HUES48 (cell line): ENCODE results near the gene CNTFR.

Experiments
- H3K27ac ChIP-seq: one replicate; pipeline ENCODE4 v1.7.0; 2013; ENCODE audit warnings: low read depth, low read length, inconsistent platforms
- H3K27me3 ChIP-seq: 2 replicates; pipeline ENCODE4 v1.6.1; 2013; ENCODE audit warnings: mild to moderate bottlenecking, low read length; ENCODE audit not compliant: control insufficient read depth, insufficient read depth
- H3K36me3 ChIP-seq: 2 replicates; pipeline ENCODE4 v1.6.1; 2013; ENCODE audit warnings: low read length; ENCODE audit not compliant: control insufficient read depth, insufficient read depth
- H3K4me1 ChIP-seq: 2 replicates; pipeline ENCODE4 v1.6.1; 2013; ENCODE audit warnings: mild to moderate bottlenecking, low read length; ENCODE audit not compliant: control insufficient read depth, insufficient read depth
- H3K4me3 ChIP-seq: 2 replicates; pipeline ENCODE4 v1.5.1; 2013; ENCODE audit warnings: mild to moderate bottlenecking, low read depth, low read length
- H3K9ac ChIP-seq: 2 replicates; pipeline ENCODE4 v1.6.1; 2013; ENCODE audit warnings: mild to moderate bottlenecking, low read depth, low read length, moderate library complexity
- H3K9me3 ChIP-seq: 2 replicates; pipeline ENCODE4 v1.6.1; 2013; ENCODE audit warnings: low read length; ENCODE audit not compliant: control insufficient read depth, insufficient read depth

The CNTFR gene

GRCh38 chr9:34526026-34526425 lies 63.5 kb downstream of the CNTFR start:
- H3K27me3 ChIP-seq, result peaks cover 31% of the 10 kb centered on the region
- H3K36me3 ChIP-seq, result no peaks in the 10 kb centered on the region
- H3K4me3 ChIP-seq, result no peak overlapping the region
- no peak overlapping the region for H3K9ac ChIP-seq
- H3K27ac ChIP-seq, result no peak overlapping the region
- H3K9me3 ChIP-seq, result no peaks in the 10 kb centered on the region
- peaks cover 6% of the 10 kb centered on the region for H3K4me1 ChIP-seq

GRCh38 chr9:34524349-34524748 lies 65.2 kb downstream of the CNTFR start:
- Histone ChIP-seq H3K4me3 (no peak overlapping the region), H3K36me3 (no peaks in the 10 kb centered on the region), H3K4me1 (peaks cover 6% of the 10 kb centered on the region), H3K27ac (no peak overlapping the region), H3K9me3 (no peaks in the 10 kb centered on the region), H3K9ac (no peak overlapping the region), H3K27me3 (peaks cover 31% of the 10 kb centered on the region)

GRCh38 chr9:34522971-34523797 lies 66.3 kb downstream of the CNTFR start, which contains the start of gene ENHO:
ENHO (minus strand) TSS chr9:34522990; CDS start chr9:34521695, 1,295 bp downstream.
- Histone ChIP-seq H3K27ac (no peak within 1 kb of the TSS), H3K36me3 (no peaks in the 10 kb centered on the region), H3K4me1 (peaks cover 6% of the 10 kb centered on the region), H3K4me3 (peak within 1 kb of the TSS; percentile 70), H3K9me3 (no peaks in the 10 kb centered on the region), H3K9ac (0 out of 2 replicates have a peak within 1 kb of the TSS, but pooled peaks have one; percentile 0), H3K27me3 (peaks cover 31% of the 10 kb centered on the region)

GRCh38 chr9:34522091-34522887 lies 67.2 kb downstream of the CNTFR start:
- peak overlapping the region; percentile 70 for H3K4me3 ChIP-seq
- H3K36me3 ChIP-seq, result no peaks in the 10 kb centered on the region
- H3K9ac ChIP-seq, result no peak overlapping the region
- H3K27me3 ChIP-seq, result peaks cover 31% of the 10 kb centered on the region
- peaks cover 6% of the 10 kb centered on the region for H3K4me1 ChIP-seq
- no peaks in the 10 kb centered on the region for H3K9me3 ChIP-seq
- H3K27ac ChIP-seq, result no peak overlapping the region

GRCh38 chr9:34521406-34522045 lies 68.0 kb downstream of the CNTFR start:
- Histone ChIP-seq H3K9ac (no peak overlapping the region), H3K36me3 (no peaks in the 10 kb centered on the region), H3K4me3 (no peak overlapping the region; the same call in 1 of the 2 replicates), H3K9me3 (no peaks in the 10 kb centered on the region), H3K4me1 (peaks cover 6% of the 10 kb centered on the region), H3K27ac (no peak overlapping the region), H3K27me3 (peaks cover 31% of the 10 kb centered on the region)

GRCh38 chr9:34520505-34521385 lies 68.8 kb downstream of the CNTFR start:
- Histone ChIP-seq H3K27ac (no peak overlapping the region), H3K4me1 (peaks cover 6% of the 10 kb centered on the region), H3K4me3 (no peak overlapping the region), H3K9ac (no peak overlapping the region), H3K27me3 (peaks cover 27% of the 10 kb centered on the region), H3K9me3 (no peaks in the 10 kb centered on the region), H3K36me3 (no peaks in the 10 kb centered on the region)

- Histone ChIP-seq H3K9me3 (no peaks in the 10 kb centered on the region), H3K4me1 (peaks cover 6% of the 10 kb centered on the region), H3K27me3 (peaks cover 27% of the 10 kb centered on the region), H3K4me3 (no peak overlapping the region), H3K9ac (no peak overlapping the region), H3K27ac (no peak overlapping the region), H3K36me3 (no peaks in the 10 kb centered on the region)
These were observed 69.4 kb downstream of the CNTFR start for GRCh38 chr9:34520096-34520495.

- Histone ChIP-seq H3K4me3 (no peak overlapping the region), H3K9ac (no peak overlapping the region), H3K27me3 (peaks cover 20% of the 10 kb centered on the region), H3K27ac (no peak overlapping the region), H3K36me3 (no peaks in the 10 kb centered on the region), H3K9me3 (no peaks in the 10 kb centered on the region), H3K4me1 (peaks cover 6% of the 10 kb centered on the region)
These were observed 70.1 kb downstream of the CNTFR start for GRCh38 chr9:34519321-34520020.

- Histone ChIP-seq H3K4me1 (peaks cover 8% of the 10 kb centered on the region), H3K4me3 (no peak overlapping the region), H3K9me3 (no peaks in the 10 kb centered on the region), H3K9ac (no peak overlapping the region), H3K27me3 (peaks cover 15% of the 10 kb centered on the region), H3K27ac (no peak overlapping the region), H3K36me3 (no peaks in the 10 kb centered on the region)
These were observed 70.6 kb downstream of the CNTFR start for GRCh38 chr9:34518896-34519295.
